Measurements from ENCODE around the gene HLA-B.
"Not testable (repeated sequence)": the region's sequence is repeated elsewhere in the genome, so short reads cannot be mapped to it uniquely, and the experiment has no call there.

HLA-B gene

DNA sequence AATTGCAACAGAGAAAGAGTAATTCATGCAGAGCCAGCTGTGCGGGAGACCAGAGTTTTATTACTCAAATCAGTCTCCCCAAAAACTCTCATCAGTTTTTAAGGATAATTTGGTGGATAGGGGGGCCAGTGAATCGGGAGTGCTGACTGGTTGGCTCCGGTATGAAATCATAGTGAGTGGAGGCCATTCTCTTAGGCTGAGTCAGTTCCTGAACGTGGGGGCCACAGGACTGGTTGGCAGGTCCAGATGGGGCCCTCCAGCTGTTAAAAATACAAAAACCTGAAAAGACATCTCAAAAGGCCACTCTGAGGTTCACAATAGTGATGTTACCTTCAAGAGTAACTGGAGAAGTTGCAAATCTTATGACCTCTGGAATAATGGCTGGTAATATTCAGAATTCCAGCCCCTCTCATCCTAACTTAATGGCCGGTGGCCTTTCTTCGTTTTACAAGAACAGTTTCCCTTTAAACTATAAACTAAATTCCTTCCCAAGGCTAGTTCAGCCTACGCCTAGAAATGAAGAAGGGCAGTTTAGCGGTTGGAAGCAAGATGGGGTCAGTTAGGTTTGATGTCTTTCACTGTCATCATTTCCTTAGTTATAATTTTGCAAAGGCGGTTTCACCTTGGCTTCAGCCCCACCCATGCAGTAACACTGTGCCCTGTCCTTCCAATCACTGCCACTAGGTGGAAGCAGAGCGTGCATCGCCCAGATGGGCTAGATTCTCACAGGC is 39.6 kb upstream of the HLA-B start:
- in situ Hi-C loops (cut with HindIII; ENCODE audit: low pct_unique_long_range_greater_than_20kb, low sequenced_read_pairs) = no loop called here
- DNase-seq (ENCODE audit: low read depth in 1 of 2, low spot score in 1 of 2) = peak; percentile 30 to 81
- no peak for TF ChIP-seq JUND (IDR thresholded peaks at IDR 0.05; ENCODE audit: low read depth)

DNA sequence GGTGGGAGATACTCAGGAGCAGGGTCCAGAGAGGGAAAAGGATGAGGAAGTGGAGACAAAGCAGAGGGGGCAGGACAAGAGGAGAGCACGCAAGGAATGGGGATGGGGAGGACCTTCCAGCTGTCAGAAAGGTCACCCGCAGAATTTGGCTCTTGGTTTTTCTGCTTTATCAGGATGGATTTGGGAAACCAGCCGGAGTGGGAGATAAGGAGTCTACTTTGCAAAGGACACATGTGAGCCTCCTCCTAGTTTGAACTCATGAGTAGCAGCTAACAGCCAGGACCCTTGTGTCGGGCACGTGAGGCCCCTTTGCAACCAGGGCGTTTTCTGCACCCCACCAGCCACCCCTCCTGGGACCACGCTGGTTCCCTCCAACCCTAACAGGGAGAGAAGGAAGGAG is 38.9 kb upstream of the HLA-B start:
- in situ Hi-C loops (cut with HindIII; ENCODE audit: low pct_unique_long_range_greater_than_20kb, low sequenced_read_pairs) = no loop called here
- no peak for DNase-seq (ENCODE audit: low read depth in 1 of 2, low spot score in 1 of 2)
- TF ChIP-seq JUND (IDR thresholded peaks at IDR 0.05; ENCODE audit: low read depth) = no peak

GRCh38 chr6:31394381-31394780 is 37.4 kb upstream of the HLA-B start:
- no peak for DNase-seq (ENCODE audit: low read depth in 1 of 2, low spot score in 1 of 2)
- no peak for TF ChIP-seq JUND (IDR thresholded peaks at IDR 0.05; ENCODE audit: low read depth)
- in situ Hi-C loops (cut with HindIII; ENCODE audit: low pct_unique_long_range_greater_than_20kb, low sequenced_read_pairs) = no loop called here

DNA sequence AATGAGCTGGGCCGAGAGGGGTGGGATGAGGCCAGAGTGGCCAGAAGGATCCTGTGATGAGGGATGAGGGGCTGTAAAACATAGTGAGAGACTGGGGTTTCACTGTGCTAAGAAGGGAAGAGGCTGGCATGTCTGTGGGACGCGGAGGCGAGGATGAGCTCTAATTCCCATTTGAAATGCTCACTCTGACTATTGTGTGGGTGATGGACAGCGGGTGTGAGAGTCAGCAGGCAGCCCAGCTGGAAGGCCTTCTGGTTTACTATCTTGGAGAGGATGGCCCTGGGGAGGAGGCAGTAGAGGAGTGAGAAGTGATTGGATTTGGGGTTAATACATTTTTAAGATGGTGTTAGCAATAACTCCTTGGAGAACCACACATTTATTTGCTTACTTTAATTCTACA is 37.0 kb upstream of the HLA-B start:
- DNase-seq (ENCODE audit: low read depth in 1 of 2, low spot score in 1 of 2) = no peak
- in situ Hi-C loops (cut with HindIII; ENCODE audit: low pct_unique_long_range_greater_than_20kb, low sequenced_read_pairs) = no loop called here
- TF ChIP-seq JUND (IDR thresholded peaks at IDR 0.05; ENCODE audit: low read depth) = no peak

DNA sequence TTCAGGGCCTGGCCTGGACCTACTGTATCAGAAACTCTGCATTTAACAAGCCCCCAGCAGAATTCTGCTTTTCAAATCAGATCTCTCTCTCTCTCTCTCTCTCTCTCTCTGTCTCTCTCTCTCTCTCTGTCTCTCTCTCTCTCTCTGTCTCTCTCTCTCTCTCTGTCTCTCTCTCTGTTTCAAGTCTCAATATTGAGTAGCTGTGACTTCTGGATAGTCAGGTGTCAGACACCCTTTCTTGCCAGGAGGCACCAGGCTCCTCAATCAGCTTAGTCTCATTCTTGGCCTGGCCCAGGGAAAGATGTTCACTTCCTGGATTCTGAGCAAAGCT is 32.8 kb upstream of the HLA-B start:
- DNase-seq (ENCODE audit: low read depth in 1 of 2, low spot score in 1 of 2); in situ Hi-C loops (cut with HindIII; ENCODE audit: low pct_unique_long_range_greater_than_20kb, low sequenced_read_pairs): not testable (repeated sequence)

DNA sequence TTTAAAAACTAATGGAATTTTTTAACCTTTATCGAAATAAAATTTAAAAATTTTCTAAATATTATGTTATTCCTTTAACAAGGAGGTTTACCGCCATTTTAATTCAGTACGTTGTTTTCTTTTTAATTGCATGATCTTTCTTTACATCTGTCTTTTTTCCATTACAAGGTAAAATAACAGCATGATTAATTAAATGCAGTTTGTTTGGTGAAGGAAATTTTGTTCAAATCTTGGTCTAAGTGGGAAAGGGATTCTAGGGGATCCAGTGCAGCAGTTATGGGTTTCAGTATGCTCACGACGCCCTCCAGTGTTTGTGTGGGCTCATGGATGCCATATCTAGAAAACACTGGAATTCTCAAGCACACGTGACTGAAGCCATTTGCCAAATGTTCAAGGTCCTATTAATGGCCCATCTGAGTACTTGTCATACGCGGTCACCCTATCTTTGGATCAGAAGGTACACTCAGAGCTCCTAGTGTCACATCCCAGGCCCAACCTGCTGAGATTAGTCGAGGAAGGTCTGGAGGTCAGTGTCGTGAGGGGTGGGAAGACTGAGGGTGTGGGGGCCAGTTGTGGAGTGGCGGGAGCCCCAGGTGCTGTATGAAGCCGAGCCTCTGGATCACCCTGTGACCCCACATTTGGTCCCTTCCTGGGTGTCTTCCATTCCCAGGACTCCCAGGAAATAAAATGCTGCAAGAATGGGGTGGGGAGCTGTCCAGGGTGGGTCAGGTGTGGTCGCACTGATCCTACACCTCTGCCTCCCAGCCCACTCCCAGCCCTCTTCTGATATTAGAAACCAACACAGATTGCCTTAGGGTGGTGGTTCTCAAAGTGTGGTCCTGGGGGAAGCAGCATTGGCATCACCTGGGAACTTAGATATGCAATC is 32.2 kb upstream of the HLA-B start:
- in situ Hi-C loops (cut with HindIII; ENCODE audit: low pct_unique_long_range_greater_than_20kb, low sequenced_read_pairs); DNase-seq (ENCODE audit: low read depth in 1 of 2, low spot score in 1 of 2): not testable (repeated sequence)

GRCh38 chr6:31386977-31387376 is 30.0 kb upstream of the HLA-B start:
- no peak for DNase-seq (ENCODE audit: low read depth in 1 of 2, low spot score in 1 of 2)
- in situ Hi-C loops (cut with HindIII; ENCODE audit: low pct_unique_long_range_greater_than_20kb, low sequenced_read_pairs) = no loop called here
- TF ChIP-seq JUND (IDR thresholded peaks at IDR 0.05; ENCODE audit: low read depth) = no peak

- no peak for DNase-seq (ENCODE audit: low read depth in 1 of 2, low spot score in 1 of 2)
- TF ChIP-seq JUND (IDR thresholded peaks at IDR 0.05; ENCODE audit: low read depth) = no peak
- in situ Hi-C loops (cut with HindIII; ENCODE audit: low pct_unique_long_range_greater_than_20kb, low sequenced_read_pairs) = no loop called here
Observed at GRCh38 chr6:31386099-31386498, 29.1 kb upstream of the HLA-B start.

- no peak for TF ChIP-seq JUND (IDR thresholded peaks at IDR 0.05; ENCODE audit: low read depth)
- in situ Hi-C loops (cut with HindIII; ENCODE audit: low pct_unique_long_range_greater_than_20kb, low sequenced_read_pairs) = no loop called here
- DNase-seq (ENCODE audit: low read depth in 1 of 2, low spot score in 1 of 2) = no peak
Observed at GRCh38 chr6:31385041-31385440, 28.1 kb upstream of the HLA-B start.

DNA sequence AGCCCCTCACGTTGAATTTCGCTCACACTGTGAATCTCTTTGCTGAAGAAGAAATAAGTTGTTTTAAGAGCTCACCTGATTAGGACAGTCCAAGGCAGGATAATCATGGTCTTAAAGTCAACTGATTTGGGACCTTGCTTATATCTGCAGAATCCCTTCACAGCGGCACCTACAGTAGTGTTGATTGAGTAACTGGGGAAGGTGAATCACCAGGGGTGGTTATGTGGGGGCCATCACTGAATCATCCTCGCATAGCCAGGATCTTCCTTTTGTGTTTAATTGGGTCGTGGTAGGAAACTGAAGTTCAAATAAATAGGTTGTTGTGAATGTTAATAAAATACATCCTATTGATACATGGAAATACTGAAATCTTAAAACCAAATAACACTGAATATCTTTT is 26.2 kb upstream of the HLA-B start:
- DNase-seq (ENCODE audit: low read depth in 1 of 2, low spot score in 1 of 2) = no peak
- in situ Hi-C loops (cut with HindIII; ENCODE audit: low pct_unique_long_range_greater_than_20kb, low sequenced_read_pairs) = no loop called here
- no peak for TF ChIP-seq JUND (IDR thresholded peaks at IDR 0.05; ENCODE audit: low read depth)

DNA sequence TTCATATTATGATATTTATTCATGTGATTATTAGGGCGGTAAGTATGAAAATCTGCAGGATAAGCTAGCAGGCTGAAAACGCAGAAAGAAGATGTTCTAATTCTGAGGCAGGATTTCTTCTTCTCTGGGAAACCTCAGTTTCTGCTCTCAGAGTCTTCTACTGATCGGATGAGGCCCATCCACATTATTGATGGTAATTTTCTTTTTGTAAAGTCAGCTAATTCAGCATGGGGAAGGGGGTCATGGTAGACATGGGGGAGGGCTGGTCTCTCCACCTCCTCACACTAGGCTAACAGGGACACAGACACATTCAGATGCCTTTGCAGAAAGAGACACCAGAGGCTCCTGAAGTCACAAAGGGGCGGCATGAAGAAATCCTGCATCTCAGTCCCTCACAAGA is 24.7 kb upstream of the HLA-B start:
- in situ Hi-C loops (cut with HindIII; ENCODE audit: low pct_unique_long_range_greater_than_20kb, low sequenced_read_pairs) = no loop called here
- TF ChIP-seq JUND (IDR thresholded peaks at IDR 0.05; ENCODE audit: low read depth) = no peak
- no peak for DNase-seq (ENCODE audit: low read depth in 1 of 2, low spot score in 1 of 2)

- in situ Hi-C loops (cut with HindIII; ENCODE audit: low pct_unique_long_range_greater_than_20kb, low sequenced_read_pairs) = no loop called here
- TF ChIP-seq JUND (IDR thresholded peaks at IDR 0.05; ENCODE audit: low read depth) = no peak
- no peak for DNase-seq (ENCODE audit: low read depth in 1 of 2, low spot score in 1 of 2)
Observed at GRCh38 chr6:31379850-31380249, 22.9 kb upstream of the HLA-B start.

DNA sequence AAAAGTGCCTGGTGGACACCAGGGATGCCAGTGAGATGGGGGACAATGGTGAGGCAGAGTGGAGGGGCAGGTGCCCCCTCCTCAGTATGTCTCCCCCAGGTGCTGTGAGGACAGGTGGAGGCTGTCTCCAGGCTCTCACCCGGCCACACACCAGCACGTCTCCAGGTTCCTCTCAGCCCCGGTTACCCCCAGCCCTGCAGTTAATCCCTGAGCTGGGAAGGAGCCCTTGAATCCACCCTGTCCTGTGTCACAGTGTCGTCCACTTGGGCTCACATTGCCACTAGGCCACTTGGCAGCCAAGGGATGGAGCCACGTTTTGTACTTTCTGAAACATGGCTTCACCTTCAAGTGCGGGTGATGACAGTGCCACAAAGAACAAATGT is 21.7 kb upstream of the HLA-B start:
- in situ Hi-C loops (cut with HindIII; ENCODE audit: low pct_unique_long_range_greater_than_20kb, low sequenced_read_pairs) = no loop called here
- DNase-seq (ENCODE audit: low read depth in 1 of 2, low spot score in 1 of 2) = no peak
- no peak for TF ChIP-seq JUND (IDR thresholded peaks at IDR 0.05; ENCODE audit: low read depth)

Data from T47D (cell line).